ENCODE results near the gene TMEM132C.
"Not testable (repeated sequence)": the region's sequence is repeated elsewhere in the genome, so short reads cannot be mapped to it uniquely, and the experiment has no call there.

TMEM132C gene

DNA sequence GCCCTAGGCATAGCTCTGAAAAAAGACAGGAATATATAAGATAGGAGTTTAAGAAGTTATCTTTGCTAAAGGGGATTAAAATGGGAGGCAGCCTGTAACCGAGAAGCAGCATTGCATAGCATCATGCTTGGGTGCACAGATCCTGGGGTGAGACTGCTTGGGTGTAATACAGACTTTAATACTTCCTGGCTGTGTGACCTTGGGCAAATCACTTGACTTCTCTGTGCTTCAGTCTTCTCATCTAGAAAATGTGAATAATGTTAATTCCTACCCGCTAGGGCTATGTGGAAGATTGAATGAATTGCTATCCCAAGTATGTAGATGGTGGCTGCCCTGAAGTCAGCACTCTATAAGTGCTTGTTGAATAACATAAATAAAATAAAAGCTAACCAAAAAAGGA is 204.5 kb downstream of the TMEM132C start:
- DNase-seq (ENCODE audit: insufficient read length, low spot score) (no peak), FAIRE-seq (no peak)
- no peak for TF ChIP-seq POLR2A (IDR thresholded peaks at IDR 0.05; ENCODE audit: low read depth, low read length)

DNA sequence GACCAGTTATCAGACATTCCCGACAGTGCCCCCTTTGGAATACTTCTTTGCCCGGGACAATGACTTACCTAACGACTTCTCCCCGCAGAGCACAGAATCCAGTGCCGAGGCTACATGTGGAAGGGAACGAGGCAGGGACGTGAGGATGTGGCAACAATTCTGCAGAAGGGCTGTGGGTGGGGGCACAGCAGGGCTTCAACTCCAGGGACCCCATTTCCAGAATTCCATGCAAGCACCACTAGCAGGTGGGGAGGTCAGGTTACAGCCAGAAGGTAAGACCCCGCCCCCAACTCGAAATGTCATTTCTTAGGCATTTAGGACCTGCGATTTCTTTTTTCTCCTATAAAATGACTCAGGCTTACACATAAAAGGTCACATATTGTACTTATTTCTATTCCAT is 207.9 kb downstream of the TMEM132C start:
- TF ChIP-seq POLR2A (IDR thresholded peaks at IDR 0.05; ENCODE audit: low read depth, low read length), result no peak
- FAIRE-seq (no peak), DNase-seq (ENCODE audit: insufficient read length, low spot score) (no peak)

DNA sequence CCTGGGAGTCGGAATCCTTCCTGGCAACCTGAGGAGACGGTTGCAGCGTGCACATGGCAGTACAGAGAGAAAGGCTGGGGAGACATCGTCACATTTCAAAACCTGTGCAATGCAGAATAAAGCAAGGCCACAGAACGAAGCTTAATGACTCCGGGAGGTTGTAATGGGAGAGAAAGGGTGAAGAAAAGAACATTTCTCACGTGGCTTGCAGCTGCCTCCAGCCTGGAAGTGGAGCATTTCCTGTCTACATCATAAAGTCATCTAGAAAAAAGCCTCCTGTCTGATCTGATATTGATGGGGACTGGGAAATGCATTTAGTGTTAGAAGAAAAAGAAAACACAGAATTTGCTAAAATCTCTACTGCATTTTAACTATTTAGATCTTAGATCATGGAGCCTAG is 209.3 kb downstream of the TMEM132C start:
- DNase-seq (ENCODE audit: insufficient read length, low spot score), result no peak
- no peak for FAIRE-seq
- TF ChIP-seq POLR2A (IDR thresholded peaks at IDR 0.05; ENCODE audit: low read depth, low read length), result no peak

DNA sequence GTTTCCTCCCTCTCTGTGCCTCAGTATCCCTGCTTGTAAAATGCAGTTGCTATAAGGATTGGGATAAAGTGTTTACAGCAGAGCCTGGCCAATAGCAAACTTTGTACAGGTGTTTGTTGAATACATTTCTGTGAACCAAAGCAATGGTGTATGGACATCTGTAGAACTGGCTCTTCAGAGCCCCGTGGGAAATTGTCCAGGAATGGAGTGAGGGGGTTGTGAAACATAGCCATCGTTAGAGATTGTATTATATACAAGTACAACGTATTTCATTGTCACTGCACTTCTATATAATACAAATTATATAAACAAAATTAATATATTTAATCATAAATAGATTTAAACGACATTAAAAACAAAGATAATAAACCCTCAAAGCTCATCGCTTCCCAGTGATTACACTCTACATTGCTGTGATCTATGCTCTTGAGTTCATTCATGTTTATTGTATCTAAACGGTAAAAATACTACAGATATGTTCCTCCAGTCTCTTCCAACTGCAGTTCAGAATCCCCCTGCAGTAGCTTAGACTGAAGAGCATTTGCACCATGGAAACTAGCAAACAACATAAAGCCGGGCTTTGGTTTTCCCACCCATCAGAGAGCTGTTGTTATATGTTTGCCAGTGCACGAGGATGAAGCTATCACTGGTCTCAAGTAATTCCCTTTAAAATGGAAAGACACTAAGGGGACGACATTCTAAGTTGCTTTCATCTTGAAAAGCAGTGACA is 216.7 kb downstream of the TMEM132C start:
- no peak for DNase-seq (ENCODE audit: insufficient read length, low spot score)
- TF ChIP-seq POLR2A (IDR thresholded peaks at IDR 0.05; ENCODE audit: low read depth, low read length), result no peak
- FAIRE-seq, result no peak

DNA sequence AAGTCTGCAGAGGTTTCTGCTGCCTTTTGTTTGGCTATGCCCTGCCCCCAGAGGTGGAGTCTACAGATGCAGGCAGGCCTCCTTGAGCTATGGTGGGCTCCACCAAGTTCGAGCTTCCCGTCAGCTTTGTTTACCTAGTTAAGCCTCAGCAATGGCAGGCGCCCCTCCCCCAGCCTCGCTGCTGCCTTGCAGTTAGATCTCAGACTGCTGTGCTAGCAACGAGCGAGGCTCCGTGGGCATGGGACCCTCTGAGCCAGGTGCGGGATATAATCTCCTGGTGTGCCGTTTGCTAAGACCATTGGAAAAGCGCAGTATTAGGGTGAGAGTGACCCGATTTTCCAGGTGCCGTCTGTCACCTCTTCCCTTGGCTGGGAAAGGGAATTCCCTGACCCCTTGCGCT is 230.4 kb downstream of the TMEM132C start:
- not testable (repeated sequence) for DNase-seq (ENCODE audit: insufficient read length, low spot score); FAIRE-seq

DNA sequence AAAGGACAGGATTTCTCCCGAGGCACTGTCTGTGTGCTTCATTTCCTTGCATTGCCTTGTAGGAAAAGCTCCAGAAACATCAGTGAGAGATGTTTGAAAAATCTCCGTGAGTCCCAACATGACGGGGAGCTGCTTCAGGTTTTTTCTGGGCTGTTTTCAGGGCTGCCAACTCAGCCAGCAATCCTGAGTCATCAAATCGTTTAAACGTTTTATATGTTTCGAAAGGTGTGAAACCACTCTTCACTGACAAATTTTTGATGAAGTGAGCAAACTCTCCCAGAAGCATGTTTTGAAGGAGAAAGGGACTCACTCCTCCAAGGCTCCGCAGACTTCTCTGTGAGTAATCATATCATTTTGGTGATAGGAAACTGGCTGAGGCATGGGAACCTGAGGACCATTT is 240.5 kb downstream of the TMEM132C start:
- TF ChIP-seq POLR2A (IDR thresholded peaks at IDR 0.05; ENCODE audit: low read depth, low read length), result no peak
- DNase-seq (ENCODE audit: insufficient read length, low spot score) (no peak), FAIRE-seq (no peak)

DNA sequence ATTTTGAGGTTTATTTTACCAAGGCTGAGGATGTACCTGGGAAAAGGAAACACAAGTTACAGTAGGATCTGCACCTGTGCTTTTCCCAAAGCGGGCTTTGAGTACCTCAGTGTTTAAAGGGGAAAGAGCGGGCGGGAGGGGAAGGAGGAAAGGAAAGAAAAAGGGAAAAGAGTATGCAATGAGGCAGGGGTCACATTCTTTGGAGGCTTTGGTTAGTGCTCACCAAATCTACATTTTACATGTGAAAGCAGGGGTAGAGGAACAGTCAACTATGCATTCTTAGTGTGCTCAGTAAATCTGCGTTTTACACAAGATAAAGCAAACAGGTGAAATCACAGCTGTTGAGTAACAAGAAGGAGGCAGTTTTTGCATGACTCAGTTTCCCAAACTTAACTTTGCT is 242.2 kb downstream of the TMEM132C start:
- FAIRE-seq, result no peak
- DNase-seq (ENCODE audit: insufficient read length, low spot score), result no peak
- no peak for TF ChIP-seq POLR2A (IDR thresholded peaks at IDR 0.05; ENCODE audit: low read depth, low read length)

DNA sequence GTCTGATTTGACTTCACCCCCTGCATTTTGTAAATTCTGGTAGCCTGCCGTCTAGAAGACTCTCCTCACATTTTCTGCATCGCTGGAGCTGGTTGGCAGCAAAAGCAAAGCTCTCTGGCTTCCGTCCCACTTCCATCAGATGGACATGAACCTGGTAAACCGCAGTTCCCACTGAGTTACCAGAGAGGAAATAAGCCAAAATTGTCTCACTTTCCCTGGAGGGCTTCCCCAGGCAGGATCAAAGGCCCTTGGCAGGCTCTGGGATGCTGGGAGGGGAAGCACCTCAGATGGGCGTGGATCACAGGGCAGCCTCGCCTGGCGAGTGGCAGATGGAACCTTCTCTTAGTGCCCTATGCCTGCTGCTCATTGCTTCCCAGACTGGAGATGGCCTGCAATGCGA is 243.5 kb downstream of the TMEM132C start:
- no peak for DNase-seq (ENCODE audit: insufficient read length, low spot score)

DNA sequence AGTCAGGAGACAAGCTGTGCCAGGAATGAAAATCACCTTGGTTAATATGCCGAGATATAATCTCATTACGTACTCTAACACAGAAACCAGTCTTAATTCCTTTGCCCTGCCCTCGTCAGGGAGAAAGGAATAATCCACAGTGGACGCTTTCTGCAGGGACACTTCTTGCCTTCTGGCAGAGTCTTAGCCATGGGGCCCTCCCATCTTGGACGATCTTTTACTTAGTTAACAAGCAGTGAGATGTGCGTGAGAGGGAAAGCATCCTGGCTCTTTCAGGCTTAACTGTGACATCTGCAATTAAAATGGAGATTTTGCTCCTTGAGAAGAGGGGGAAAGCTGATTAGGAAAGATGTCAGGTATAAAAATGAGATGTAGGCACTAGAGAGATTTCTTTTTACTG is 246.4 kb downstream of the TMEM132C start:
- FAIRE-seq, result no peak
- TF ChIP-seq POLR2A (IDR thresholded peaks at IDR 0.05; ENCODE audit: low read depth, low read length), result no peak
- no peak for DNase-seq (ENCODE audit: insufficient read length, low spot score)

More for the DNA sequence above, 243.5 kb downstream of the TMEM132C start:
- no peak for TF ChIP-seq POLR2A (IDR thresholded peaks at IDR 0.05; ENCODE audit: low read depth, low read length)
- no peak for FAIRE-seq

DNA sequence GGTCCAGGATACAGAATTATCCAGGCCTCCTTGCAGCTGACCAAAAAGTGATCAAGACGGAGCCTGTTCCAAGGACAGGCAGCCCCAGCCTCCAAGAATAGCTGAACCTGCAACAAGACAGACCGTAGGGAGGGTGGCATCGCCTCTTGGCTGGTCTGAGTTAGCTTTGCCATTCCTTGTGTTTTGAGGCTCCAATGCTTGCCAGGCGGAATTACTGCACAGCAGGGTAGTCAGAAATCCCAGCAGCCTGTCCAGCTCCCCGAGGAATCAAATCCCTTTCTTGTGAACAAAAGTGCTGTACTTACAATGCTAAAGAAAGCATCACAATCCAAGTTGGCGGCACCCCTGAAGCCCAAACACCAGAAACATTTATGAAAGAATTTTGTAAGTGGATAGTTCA is 246.9 kb downstream of the TMEM132C start:
- no peak for DNase-seq (ENCODE audit: insufficient read length, low spot score)
- no peak for TF ChIP-seq POLR2A (IDR thresholded peaks at IDR 0.05; ENCODE audit: low read depth, low read length)
- FAIRE-seq, result no peak

DNA sequence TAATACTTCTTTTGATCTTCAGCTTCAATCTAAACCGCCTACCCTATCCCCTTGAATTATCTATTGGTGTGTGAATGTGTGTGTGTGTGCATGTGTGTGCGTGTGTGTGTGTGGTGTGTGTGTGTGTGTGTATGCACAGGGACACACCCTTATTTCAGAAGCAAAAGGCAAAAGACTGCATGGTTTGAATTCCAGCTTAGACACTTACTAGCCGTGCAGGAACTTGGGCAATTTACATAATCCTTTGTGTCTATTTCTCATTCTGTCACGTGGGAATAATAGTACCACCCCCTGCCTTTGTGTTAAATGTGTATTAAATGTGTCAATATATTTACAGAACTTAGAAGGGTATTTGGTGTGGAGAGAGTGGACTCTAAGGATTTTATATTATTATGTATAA is 251.7 kb downstream of the TMEM132C start:
- DNase-seq (ENCODE audit: insufficient read length, low spot score) (no peak), FAIRE-seq (no peak)
- TF ChIP-seq POLR2A (IDR thresholded peaks at IDR 0.05; ENCODE audit: low read depth, low read length), result no peak

DNA sequence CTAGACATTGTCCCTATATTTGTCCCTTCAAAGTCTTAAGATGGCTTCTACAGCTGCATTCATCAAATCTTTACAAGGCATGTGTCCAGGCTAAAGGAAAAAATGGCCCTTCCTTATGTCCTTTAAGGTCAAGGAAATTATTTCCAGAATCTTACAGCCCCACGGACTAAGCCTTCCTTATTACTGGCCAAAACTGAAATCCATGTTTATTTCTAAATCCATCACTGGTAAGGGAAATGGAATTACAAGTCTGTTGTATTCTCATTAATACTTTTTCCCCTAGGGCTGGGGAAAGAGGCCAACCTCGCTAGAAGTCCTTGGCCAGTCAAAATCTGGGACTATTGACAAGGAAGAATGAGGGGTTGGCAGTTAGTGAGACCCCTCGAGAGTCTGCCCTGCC is 252.5 kb downstream of the TMEM132C start:
- DNase-seq (ENCODE audit: insufficient read length, low spot score), result no peak
- TF ChIP-seq POLR2A (IDR thresholded peaks at IDR 0.05; ENCODE audit: low read depth, low read length), result no peak
- no peak for FAIRE-seq

DNA sequence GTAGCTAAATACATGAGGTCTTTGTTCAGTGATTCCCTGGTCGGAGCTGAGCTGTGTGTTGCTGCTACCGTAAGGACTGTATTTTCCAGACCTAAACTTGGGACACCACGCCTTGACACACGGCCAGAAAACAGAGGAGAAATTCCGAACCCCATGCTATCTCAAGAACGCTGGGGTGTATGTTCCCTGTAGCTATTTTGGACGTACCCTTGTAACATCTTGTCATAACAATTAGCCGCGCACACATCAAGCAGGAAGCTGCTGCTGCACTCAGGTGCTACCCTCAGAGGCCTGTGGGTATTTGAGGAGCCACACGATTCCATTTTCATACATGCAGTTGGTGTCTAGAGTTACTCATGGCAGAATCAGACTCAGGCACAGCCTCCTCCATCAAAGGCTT is 255.0 kb downstream of the TMEM132C start:
- no peak for TF ChIP-seq POLR2A (IDR thresholded peaks at IDR 0.05; ENCODE audit: low read depth, low read length)
- FAIRE-seq, result no peak
- no peak for DNase-seq (ENCODE audit: insufficient read length, low spot score)

DNA sequence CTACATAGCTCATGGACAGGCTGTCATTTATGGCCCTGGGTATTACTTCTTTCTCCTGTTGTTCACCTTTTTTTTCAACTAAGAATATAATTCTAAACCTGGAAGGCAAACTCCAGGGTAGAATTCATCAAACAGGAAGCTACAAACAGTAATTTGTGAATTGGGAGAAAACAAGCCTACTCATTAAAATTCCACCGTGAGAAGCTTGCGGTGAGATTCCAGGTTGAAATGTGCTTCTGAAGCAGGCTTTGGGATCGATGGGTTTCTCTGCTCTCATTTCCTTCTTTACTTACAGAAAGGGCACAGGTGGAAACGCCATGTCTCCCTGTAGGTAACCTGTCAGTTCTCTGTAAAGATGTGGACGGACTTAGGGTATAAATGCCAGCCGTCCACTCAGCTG is 257.5 kb downstream of the TMEM132C start:
- FAIRE-seq (no peak), DNase-seq (ENCODE audit: insufficient read length, low spot score) (no peak)
- TF ChIP-seq POLR2A (IDR thresholded peaks at IDR 0.05; ENCODE audit: low read depth, low read length), result no peak

DNA sequence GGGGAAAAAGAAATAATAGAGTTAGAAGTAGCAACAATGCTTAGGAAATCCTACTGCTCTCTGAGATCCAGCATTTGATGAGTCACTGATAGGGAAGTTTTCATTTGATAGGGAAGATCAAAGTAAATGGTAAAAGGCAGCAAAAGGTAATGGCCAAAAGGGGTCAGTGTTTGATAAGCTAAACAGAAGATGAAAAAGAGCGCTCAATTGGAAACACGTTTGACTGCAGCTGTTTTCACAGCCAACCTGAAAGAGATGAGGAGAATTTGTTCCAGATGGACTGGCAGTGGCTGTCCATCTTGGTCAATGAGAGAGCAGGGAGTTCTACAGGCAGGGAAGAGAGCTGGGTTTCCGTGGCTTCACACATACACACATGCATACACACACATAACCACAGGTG is 264.2 kb downstream of the TMEM132C start:
- no peak for FAIRE-seq
- no peak for TF ChIP-seq POLR2A (IDR thresholded peaks at IDR 0.05; ENCODE audit: low read depth, low read length)
- DNase-seq (ENCODE audit: insufficient read length, low spot score), result no peak

DNA sequence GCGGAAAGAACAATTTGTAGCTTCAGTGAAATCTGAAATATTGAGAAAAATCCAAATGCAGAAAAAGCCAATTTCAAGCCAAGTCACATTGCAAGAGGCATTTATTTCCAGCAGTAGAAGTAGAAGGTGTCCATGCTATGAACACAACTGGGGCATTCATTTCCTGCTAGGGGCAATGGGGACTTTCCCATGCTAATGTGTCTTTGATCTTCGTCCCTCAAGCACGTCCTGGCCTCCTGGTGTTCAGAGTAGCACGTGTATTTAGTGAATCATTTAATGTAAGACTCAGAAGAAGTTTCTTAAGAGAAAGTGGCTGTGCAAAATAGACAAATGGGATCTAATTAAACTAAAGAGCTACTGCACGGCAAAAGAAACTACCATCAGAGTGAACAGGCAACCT is 267.9 kb downstream of the TMEM132C start:
- TF ChIP-seq POLR2A (IDR thresholded peaks at IDR 0.05; ENCODE audit: low read depth, low read length), result no peak
- DNase-seq (ENCODE audit: insufficient read length, low spot score) (no peak), FAIRE-seq (no peak)
